GM08714 (cell line): ENCODE data around the gene ABCG1.
"Not testable (repeated sequence)": the region's sequence is repeated elsewhere in the genome, so short reads cannot be mapped to it uniquely, and the experiment has no call there.

Experiments
- H3K4me3 ChIP-seq: fragments of 200-500 bp; sonication (Bioruptor generic); 2 replicates; pipeline ENCODE4 v1.5.1; 2014; ENCODE audit warnings: mild to moderate bottlenecking, low read length, inconsistent platforms
- ZNF274 ChIP-seq: IDR thresholded peaks from 2 replicates; pipeline ENCODE4 v1.6.1; 2012; ENCODE audit warnings: mild to moderate bottlenecking, low read depth, low read length

The ABCG1 gene

DNA sequence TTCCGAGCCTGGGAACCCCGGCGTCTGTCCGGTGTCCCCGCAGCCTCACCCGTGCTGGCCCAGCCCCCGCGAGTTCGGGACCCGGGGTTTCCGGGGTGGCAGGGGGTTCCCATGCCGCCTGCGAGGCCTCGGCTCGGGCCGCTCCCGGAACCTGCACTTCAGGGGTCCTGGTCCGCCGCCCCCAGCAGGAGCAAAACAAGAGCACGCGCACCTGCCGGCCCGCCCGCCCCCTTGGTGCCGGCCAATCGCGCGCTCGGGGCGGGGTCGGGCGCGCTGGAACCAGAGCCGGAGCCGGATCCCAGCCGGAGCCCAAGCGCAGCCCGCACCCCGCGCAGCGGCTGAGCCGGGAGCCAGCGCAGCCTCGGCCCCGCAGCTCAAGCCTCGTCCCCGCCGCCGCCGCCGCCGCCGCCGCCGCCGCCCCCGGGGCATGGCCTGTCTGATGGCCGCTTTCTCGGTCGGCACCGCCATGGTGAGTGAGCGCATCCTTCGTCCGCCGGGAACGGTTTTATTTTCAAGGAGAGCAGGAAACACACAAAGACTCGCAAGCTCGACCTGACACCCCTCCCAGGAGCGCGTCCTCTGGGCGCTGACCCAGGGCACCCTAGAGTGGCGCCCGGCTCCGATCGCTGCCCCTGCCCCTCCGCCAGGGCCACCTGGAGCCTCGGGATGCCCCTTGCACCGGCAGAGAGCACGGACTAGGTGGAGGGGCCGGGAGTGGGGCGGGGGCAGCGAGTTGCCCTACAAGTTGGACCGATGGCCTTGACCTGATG, at the start of gene ABCG1:
ABCG1 (plus strand) TSS at position 305 of the 770 bp plus-strand sequence; CDS start at position 428, 123 bp downstream.
- peak within 1 kb of the TSS; percentile 45; the same call in 1 of the 2 replicates for H3K4me3 ChIP-seq
- no peak for TF ChIP-seq ZNF274

DNA sequence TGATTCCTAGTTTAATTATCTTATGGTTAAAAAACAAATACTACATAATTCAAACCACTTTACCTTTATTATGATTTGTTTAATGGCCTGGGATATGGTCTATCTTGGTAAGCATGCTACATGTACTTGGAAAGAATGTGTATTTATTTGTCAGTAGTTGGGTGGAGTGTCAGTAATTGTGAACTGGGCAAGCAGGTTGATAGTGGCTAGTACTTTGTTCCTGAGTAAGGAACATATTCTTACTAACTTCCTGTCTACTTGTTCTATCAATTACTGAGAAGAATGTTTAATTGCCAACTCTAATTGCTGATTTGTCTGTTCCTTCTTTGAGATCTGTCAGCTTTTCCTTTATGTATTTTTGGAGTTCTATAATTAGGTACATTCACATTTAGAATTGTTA, 49.2 kb upstream of the ABCG1 start:
- no peak overlapping the region for H3K4me3 ChIP-seq
- no peak for TF ChIP-seq ZNF274

DNA sequence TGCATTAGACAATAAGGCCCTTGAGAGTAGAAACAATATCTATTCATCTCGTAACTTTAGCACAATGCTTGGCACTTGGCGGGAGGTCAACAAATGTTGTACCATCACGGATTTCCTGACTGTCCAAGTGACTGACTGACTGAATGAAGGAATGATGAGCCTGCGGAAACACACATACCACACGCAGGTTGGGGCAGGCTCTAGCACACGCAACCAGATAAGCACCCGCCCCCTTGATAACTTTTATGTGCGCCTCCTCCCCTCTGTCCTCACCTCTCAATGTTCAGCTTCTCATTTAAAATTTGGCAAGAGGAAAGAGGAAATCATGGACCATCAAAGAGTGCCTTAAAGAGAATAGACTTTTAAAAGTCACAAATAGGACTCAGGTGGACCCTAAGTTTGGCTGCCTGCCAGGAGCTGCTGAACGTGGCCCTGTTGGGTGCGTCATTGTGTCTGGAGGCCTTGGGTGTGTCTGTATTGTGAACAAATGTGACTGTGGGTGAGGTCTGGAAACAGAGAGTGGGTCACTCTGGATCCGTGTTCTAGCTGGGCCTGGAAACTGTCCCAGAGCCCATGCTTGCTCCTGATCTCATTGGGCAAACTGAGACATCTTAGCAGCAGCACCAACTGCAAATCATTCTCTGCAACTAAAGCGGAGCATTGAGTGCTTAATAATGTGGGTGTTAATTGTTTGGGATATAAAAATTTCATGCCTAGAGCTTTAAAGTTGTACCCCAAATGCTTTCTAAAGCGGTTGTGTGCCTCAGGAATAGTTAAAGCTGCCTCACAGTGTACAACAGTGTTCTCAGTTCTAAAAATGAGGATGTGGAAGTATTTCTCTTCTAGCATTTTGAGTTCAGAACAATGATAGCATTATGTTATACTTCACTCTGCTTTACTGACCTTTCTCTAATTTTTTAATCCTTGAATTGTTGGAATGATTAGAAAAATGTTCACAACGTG, 47.6 kb upstream of the ABCG1 start:
- H3K4me3 ChIP-seq: no peak overlapping the region
- TF ChIP-seq ZNF274: no peak

DNA sequence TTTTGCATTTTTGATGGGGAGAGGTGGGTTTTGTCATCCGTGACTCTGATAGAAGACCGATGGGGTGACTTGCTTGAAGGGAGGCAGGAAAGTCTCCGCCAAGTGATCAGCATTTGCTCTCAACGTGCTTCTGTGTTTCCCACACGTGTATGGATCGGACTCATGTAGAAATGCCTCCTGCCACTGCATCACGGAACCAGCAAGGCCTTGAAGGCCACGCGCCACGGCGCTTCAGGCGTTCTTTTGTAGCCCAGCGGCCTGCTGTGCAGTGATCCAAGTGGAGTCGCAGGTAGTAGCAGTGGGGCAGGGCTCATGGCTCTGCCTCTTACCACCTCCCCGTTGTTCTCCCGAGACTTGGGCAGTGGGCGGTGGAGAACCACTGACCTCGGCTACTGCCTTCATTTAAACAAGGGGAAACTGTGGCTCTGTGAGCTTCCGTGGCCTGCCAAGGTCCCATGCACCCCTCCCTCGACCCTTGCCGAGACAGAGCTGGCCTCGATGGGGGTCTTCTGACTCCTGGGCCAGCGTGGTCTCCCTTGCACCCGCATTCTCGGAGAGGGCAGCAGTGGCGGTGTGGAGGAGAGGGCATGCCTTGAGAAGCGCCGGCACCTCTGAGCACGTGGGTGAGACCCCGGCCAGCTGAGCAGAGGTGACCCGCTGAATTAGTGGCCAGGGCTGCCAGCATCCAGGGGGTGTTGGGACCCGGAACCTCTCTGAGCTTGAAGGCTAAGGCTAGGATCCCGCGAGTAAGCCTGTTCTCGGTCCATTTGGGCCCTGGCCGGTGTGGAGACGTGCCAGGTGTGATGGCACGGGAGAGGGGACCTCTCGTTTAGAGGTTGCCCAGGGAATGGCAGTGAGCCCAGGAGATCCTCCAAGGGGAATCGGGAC, 46.1 kb upstream of the ABCG1 start:
- H3K4me3 ChIP-seq: no peak overlapping the region

DNA sequence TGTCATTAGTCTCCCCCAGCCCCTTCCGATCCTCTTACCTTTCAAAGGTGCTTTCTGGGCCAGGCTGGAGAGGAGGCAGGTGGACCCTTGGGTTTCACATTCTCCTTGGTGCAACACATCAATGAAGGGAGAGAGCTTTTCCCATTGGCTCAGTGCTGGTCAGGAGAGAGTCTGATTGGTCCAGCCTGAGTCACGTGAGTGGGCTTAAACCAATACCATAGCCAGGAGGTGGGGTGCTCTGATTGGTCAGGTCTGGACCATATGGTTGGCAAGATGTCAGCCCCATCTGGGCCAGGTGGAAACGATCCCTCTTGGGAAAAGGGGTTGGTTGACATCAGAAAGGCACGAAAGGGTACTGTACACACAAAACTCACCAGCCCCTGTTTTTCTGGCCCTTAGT, 44.8 kb upstream of the ABCG1 start:
- no peak overlapping the region for H3K4me3 ChIP-seq
- no peak for TF ChIP-seq ZNF274

More for the DNA sequence above, 46.1 kb upstream of the ABCG1 start:
- no peak for TF ChIP-seq ZNF274

DNA sequence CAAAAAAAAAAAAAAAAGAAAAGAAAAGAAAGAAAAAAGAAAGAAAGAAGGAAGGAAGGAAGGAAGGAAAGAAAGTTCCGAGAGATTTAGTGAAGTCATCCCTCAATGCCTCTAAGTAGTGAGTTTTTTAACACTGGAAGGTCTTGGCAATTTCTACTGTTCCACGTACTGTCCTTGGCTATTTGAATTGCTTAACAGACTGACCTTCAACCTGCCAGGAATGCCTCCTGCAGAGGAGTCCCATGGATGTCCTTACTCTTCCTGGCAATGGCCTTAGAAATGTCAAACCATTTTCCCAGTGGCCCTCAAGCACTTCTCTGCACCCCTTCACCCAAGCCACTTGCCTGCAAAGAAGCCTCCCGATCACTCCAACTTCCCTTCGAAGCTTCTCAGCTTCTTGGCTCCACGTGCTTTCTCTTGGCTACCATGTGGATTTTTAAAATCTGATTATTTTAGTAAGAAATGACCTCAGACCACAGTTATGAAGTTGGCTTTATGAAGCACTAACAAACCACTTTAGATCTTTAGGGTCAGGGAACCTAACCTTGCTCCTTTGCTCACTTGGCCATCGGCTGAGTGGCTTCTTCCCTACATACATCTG, 43.7 kb upstream of the ABCG1 start:
- H3K4me3 ChIP-seq: no peak overlapping the region
- no peak for TF ChIP-seq ZNF274

DNA sequence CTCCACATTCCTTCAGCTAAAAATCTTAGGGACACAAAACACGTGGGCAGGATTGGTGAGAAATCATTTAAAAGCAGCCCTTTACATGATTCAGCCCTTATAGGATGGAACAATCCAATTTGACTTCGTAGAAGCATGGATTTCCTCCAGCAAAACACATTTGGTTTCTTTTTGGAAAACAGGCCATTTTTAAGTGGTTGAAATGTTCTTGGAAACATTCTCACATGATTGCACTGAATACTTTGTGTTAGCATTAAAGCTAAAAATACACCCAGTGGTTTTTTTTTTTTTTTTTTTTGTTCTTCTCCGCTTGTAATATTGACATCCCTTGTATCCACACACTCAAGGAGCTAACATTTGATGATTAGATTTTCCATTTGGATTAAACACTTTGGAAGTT, 42.1 kb upstream of the ABCG1 start:
- no peak overlapping the region for H3K4me3 ChIP-seq
- TF ChIP-seq ZNF274: no peak

DNA sequence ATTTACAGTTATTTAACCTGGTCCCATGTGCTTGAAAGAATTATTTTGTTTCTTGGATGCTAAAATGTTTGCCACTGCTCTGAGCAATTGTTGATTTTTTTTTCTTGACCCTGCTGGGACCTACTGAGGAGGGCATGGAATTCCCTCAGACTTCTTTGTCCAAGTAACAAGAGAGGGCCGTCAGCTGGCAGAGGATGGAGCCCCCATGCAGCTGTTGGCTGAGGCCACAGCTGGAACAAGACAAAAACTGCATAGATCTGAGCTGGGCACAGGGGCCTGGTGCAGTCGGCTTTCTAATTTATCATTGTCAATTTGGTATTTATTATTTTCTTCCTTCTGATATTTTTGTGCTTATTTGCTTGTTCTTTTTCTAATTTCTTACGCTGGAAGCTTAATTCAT, 39.6 kb upstream of the ABCG1 start:
- H3K4me3 ChIP-seq: no peak overlapping the region
- TF ChIP-seq ZNF274: no peak

DNA sequence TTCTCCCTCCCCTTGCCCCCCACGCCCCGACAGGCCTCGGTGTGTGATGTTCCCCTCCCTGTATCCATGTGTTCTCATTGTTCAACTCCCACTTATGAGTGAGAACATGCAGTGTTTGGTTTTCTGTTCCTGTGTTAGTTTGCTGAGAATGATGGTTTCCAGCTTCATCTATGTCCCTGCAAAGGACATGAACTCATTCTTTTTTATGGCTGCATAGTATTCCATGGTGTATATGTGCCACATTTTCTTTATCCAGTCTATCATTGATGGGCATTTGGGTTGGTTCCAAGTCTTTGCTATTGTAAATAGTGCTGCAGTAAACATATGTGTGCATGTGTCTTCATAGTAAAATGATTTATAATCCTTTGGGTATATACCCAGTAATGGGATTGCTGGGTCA, 38.9 kb upstream of the ABCG1 start:
- not testable (repeated sequence) for H3K4me3 ChIP-seq

DNA sequence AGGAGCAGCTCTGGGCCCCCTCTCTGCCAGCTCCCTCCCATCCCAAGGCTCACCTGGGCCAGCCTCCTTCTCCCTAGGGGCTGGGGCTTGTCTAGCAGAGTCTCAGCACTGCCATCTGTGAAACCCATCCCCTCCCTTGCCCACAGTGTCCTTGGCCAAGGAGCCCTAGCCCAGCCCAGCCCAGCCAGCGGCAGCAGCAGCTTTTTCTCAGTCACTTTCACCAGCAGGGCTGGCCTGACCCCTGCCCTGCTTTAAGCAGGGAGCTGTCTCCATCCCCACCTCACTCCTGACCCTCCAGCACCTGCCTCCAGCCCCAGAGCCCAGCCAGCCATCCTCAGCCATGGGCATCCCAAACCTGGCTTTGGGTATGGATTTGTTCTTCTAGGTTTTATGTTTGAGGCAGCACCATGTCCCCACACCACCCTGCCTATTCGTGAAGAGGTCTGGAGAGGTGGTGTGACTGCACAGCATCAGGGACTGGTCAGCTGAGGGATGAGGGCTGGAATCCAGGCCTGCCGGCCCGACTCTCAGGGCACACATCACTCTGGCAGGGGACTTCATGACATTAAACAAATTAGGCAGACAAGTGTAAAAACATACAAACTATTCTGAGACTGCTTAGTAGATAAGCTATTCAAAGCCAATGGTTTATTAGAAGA, 36.1 kb upstream of the ABCG1 start:
- H3K4me3 ChIP-seq: no peak overlapping the region
- no peak for TF ChIP-seq ZNF274

DNA sequence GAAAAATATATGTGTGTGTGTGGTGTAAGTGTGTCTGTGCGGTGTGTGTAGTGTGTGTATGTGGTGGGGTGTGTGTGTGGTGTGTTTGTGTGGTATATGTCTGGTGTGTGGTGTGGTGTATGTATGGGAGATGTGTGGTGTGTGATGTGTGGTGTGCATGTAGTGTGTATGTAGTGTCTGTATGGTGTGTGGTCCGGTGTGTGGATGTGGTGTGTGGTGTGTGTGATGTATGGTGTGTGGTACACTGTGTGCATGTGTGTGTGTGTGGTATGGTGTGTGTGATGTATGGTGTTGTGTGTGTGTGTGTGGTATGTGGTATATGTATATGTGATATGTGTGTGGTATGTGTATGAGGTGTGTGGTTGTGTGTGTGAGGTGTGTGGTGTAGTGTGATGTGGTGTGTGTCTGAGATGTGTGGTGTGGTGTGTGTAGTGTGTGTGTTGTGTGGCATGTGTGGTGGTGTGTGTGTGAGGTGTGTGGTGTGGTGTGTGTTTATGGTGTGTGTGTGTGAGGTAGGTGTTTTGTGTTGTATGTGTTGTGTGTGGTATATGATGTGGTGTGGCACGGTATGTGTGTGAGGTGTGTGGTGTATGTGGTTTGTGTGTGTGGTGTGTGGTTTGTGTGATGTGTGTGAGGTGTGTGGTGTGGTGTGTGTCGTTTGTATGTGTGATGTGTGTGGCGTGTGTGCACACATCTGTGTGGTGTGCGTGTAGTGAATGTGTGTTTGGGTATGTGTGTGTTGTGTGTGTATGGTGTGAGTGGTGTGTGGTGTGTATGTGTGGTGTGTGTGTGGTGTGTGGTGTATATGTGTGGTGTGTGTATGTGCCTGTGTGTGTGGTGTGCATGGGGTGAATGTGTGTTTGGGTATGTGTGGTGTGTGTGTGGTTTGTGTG, 35.3 kb upstream of the ABCG1 start:
- H3K4me3 ChIP-seq: no peak overlapping the region

DNA sequence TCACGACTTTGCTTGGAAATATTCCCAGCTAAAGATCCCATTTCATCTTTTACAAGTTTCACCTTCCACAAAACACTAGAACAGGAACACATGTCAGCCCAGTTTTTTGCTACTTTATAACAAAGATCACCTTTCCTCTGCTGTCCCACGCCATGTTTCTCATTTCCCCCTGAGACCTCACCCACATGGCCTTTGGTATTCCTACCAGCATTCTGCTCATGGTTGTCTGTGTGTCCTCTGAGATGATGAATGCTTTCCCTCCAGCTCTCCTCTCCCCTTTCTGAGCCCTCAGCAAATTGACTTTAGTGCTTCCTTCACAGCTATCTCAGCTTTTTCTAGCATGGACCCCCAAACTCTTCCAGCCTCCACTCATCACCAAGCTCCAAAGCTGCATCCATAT, 32.3 kb upstream of the ABCG1 start:
- H3K4me3 ChIP-seq: no peak overlapping the region
- TF ChIP-seq ZNF274: no peak

More for the DNA sequence above, 35.3 kb upstream of the ABCG1 start:
- no peak for TF ChIP-seq ZNF274
